ENCODE data around the gene PLCG1. TPM values are rescaled to one million over a fixed set of nuclear protein-coding genes. Genes with fewer than 3 reads are reported as not detected.

PLCG1 gene
- total and polyA plus RNA-seq, 2 of the 8 experiments (the other 6 are each of a cell fraction or from before 2014, with no cell fraction given): 103 to 154 TPM

- WGBS, 2 experiments (ENCODE audit: extremely low coverage in 1 of 2, insufficient coverage in 1 of 2, insufficient read length in 1 of 2, insufficient replicate concordance in 2 of 2, low coverage in 1 of 2, low lambda C conversion rate in 2 of 2, missing lambda C conversion rate in 1 of 2): 93% methylated on average over 6 of the region's 6 CpGs; no CpG with 5 or more reads in 1 of the 2 experiments
- Histone ChIP-seq H3K4me3 (ENCODE audit: extremely low read depth in 1 of 4, insufficient read depth in 2 of 4, low read depth in 3 of 4, low read length in 4 of 4) (no peak overlapping the region), H3K23me2 (ENCODE audit: low read depth, low read length) (peaks cover 2% of the 10 kb centered on the region), H3K56ac (replicated peaks; ENCODE audit: insufficient read length, low read depth, low read length) (no peak overlapping the region), H3K4me2 (ENCODE audit: insufficient read depth in 1 of 2, low read depth in 2 of 2, low read length in 2 of 2) (no peak overlapping the region), H4K5ac (ENCODE audit: insufficient read length, low read depth, low read length) (no peak overlapping the region), H3K4ac (replicated peaks; ENCODE audit: insufficient read length, low read depth, low read length) (no peak overlapping the region), H4K91ac (replicated peaks; ENCODE audit: insufficient read length, low read length) (no peak overlapping the region), H3K14ac (ENCODE audit: insufficient read length) (no peak overlapping the region), H2BK20ac (ENCODE audit: low read length) (no peak overlapping the region), H3K79me2 (ENCODE audit: control insufficient read depth in 1 of 2, insufficient read depth in 2 of 2, low read length in 2 of 2) (no peaks in the 10 kb centered on the region), H2AK5ac (ENCODE audit: low read depth, low read length) (no peak overlapping the region), H3K79me1 (ENCODE audit: low read depth, low read length) (no peaks in the 10 kb centered on the region), H3K27me3 (replicated peaks in 1 of 4; ENCODE audit: control insufficient read depth in 3 of 4, extremely low read depth in 1 of 4, insufficient read depth in 3 of 4, low read length in 3 of 4) (no peaks in the 10 kb centered on the region), H3K23ac (ENCODE audit: insufficient read length) (no peak overlapping the region), H2BK120ac (replicated peaks; ENCODE audit: low read depth, low read length) (no peak overlapping the region), H4K8ac (ENCODE audit: extremely low read depth, insufficient read depth, low read length) (no peak overlapping the region), H2AFZ (ENCODE audit: low read length) (no peak overlapping the region), H3K9ac (replicated peaks in 1 of 4; ENCODE audit: extremely low read depth in 1 of 4, low read depth in 3 of 4, low read length in 3 of 4) (no peak overlapping the region), H3K36me3 (ENCODE audit: control insufficient read depth in 2 of 4, insufficient read depth in 4 of 4, low read length in 3 of 4) (peaks cover 13 to 69% (median 41%) of the 10 kb centered on the region in 4 experiments; a peak in 7 of 8 replicates), H3K4me1 (replicated peaks in 1 of 4; ENCODE audit: control insufficient read depth in 3 of 4, insufficient read depth in 4 of 4, low read length in 3 of 4) (no peaks in the 10 kb centered on the region), H3K27ac (ENCODE audit: low read depth, low read length) (no peak overlapping the region), H3K9me3 (ENCODE audit: insufficient read depth in 2 of 2, low read depth in 1 of 2, low read length in 1 of 2) (0 out of 4 replicates have a peak, but pooled peaks cover 0 to 2% of the 10 kb centered on the region in 2 experiments), H4K20me1 (replicated peaks in 1 of 2; ENCODE audit: control insufficient read depth in 1 of 2, insufficient read depth in 2 of 2, low read length in 2 of 2) (peaks cover 0 to 1% of the 10 kb centered on the region in 2 experiments), H3K18ac (ENCODE audit: extremely low read depth, low read length) (no peak overlapping the region), H2BK5ac (ENCODE audit: low read depth, low read length) (no peak overlapping the region), H2BK12ac (ENCODE audit: low read depth, low read length) (no peak overlapping the region), H2BK15ac (ENCODE audit: low read length) (no peak overlapping the region)
- DNase-seq (ENCODE audit: low read depth in 1 of 2, low spot score in 2 of 2) (no peak), FAIRE-seq (no peak)
- POLR2A ChIA-PET (ENCODE audit: partially characterized antibody): no interaction called here
- CTCF ChIA-PET (ENCODE audit: partially characterized antibody): interaction anchor here (3.6 kb wide), 1 partner anchor 11 kb away, joined by 14 read pairs; no protein-coding TSS in a partner anchor
- no peak for TF ChIP-seq CHD2 (IDR thresholded peaks at IDR 0.05; ENCODE audit: low read length)
- no peak for TF ChIP-seq BRCA1 (IDR thresholded peaks at IDR 0.05; ENCODE audit: low read depth, low read length)
- no peak for TF ChIP-seq HDAC6 (IDR thresholded peaks at IDR 0.05; ENCODE audit: low read depth, low read length)
- TF ChIP-seq POU5F1 (IDR thresholded peaks at IDR 0.05; ENCODE audit: low read depth, low read length): no peak
- TF ChIP-seq RFX5 (IDR thresholded peaks at IDR 0.05; ENCODE audit: borderline replicate concordance, low read depth, low read length): no peak
- TF ChIP-seq CREB1 (IDR thresholded peaks at IDR 0.05): no peak
- TF ChIP-seq TCF12 (IDR thresholded peaks at IDR 0.05; ENCODE audit: low read depth, low read length): no peak
- no peak for TF ChIP-seq TAF1 (IDR thresholded peaks at IDR 0.05; ENCODE audit: low read depth, low read length)
- TF ChIP-seq RXRA (IDR thresholded peaks at IDR 0.05; ENCODE audit: insufficient read depth, low read depth, low read length): no peak
- TF ChIP-seq TEAD4 (IDR thresholded peaks at IDR 0.05; ENCODE audit: low read depth, low read length): no peak
- no peak for TF ChIP-seq EZH2 (IDR thresholded peaks at IDR 0.05; ENCODE audit: low read depth, low read length, severe bottlenecking)
- no peak for TF ChIP-seq CEBPB (IDR thresholded peaks at IDR 0.05; ENCODE audit: low read depth, low read length)
Observed at GRCh38 chr20:41123631-41124030, 13.7 kb upstream of the PLCG1 start.
